ENCODE measurements around the gene PLXNA1. TPM values are rescaled to one million over a fixed set of nuclear protein-coding genes. Genes with fewer than 3 reads are reported as not detected.

PLXNA1 gene
- total RNA-seq, 1 donor from 2014 or later, result 24.0 TPM

GRCh38 chr3:126957776-126958637 is 24.9 kb upstream of the PLXNA1 start:
- intact Hi-C loops (cut with micrococcal nuclease), result no loop called here
- H3K4me3 Mint-ChIP-seq, result no peak overlapping the region
- no peaks in the 10 kb centered on the region for H3K36me3 Mint-ChIP-seq (ENCODE audit: low read depth)
- H3K4me1 Mint-ChIP-seq, result peaks cover 2% of the 10 kb centered on the region
- H3K27ac Mint-ChIP-seq, result no peak overlapping the region
- no peak for DNase-seq
- H3K27me3 Mint-ChIP-seq, result no peaks in the 10 kb centered on the region
- H3K9me3 Mint-ChIP-seq, result no peaks in the 10 kb centered on the region

- Mint-ChIP-seq H3K4me1 (peaks cover 2% of the 10 kb centered on the region), H3K9me3 (no peaks in the 10 kb centered on the region), H3K27me3 (no peaks in the 10 kb centered on the region), H3K27ac (no peak overlapping the region), H3K36me3 (ENCODE audit: low read depth) (no peaks in the 10 kb centered on the region), H3K4me3 (no peak overlapping the region)
- DNase-seq, result no peak
- intact Hi-C loops (cut with micrococcal nuclease), result no loop called here
Observed at GRCh38 chr3:126958638-126959085, 24.3 kb upstream of the PLXNA1 start.

GRCh38 chr3:126959136-126959920 is 23.6 kb upstream of the PLXNA1 start:
- Mint-ChIP-seq H3K9me3 (no peaks in the 10 kb centered on the region), H3K36me3 (ENCODE audit: low read depth) (no peaks in the 10 kb centered on the region), H3K4me1 (peaks cover 2% of the 10 kb centered on the region), H3K27me3 (no peaks in the 10 kb centered on the region), H3K4me3 (no peak overlapping the region), H3K27ac (no peak overlapping the region)
- intact Hi-C loops (cut with micrococcal nuclease), result no loop called here
- no peak for DNase-seq

- no peaks in the 10 kb centered on the region for H3K36me3 Mint-ChIP-seq (ENCODE audit: low read depth)
- intact Hi-C loops (cut with micrococcal nuclease), result no loop called here
- H3K27ac Mint-ChIP-seq, result no peak overlapping the region
- H3K4me3 Mint-ChIP-seq, result no peak overlapping the region
- DNase-seq, result no peak
- H3K4me1 Mint-ChIP-seq, result peaks cover 2% of the 10 kb centered on the region
- no peaks in the 10 kb centered on the region for H3K27me3 Mint-ChIP-seq
- H3K9me3 Mint-ChIP-seq, result no peaks in the 10 kb centered on the region
Observed at GRCh38 chr3:126959921-126960603, 22.9 kb upstream of the PLXNA1 start.

GRCh38 chr3:126960604-126960995 is 22.3 kb upstream of the PLXNA1 start:
- H3K4me1 Mint-ChIP-seq, result peaks cover 2% of the 10 kb centered on the region
- intact Hi-C loops (cut with micrococcal nuclease), result no loop called here
- no peak for DNase-seq
- no peaks in the 10 kb centered on the region for H3K27me3 Mint-ChIP-seq
- H3K36me3 Mint-ChIP-seq (ENCODE audit: low read depth), result no peaks in the 10 kb centered on the region
- H3K4me3 Mint-ChIP-seq, result no peak overlapping the region
- H3K27ac Mint-ChIP-seq, result no peak overlapping the region
- no peaks in the 10 kb centered on the region for H3K9me3 Mint-ChIP-seq

GRCh38 chr3:126961191-126961790 is 21.6 kb upstream of the PLXNA1 start:
- intact Hi-C loops (cut with micrococcal nuclease), result no loop called here
- Mint-ChIP-seq H3K27me3 (no peaks in the 10 kb centered on the region), H3K36me3 (ENCODE audit: low read depth) (no peaks in the 10 kb centered on the region), H3K9me3 (no peaks in the 10 kb centered on the region), H3K4me1 (peaks cover 1% of the 10 kb centered on the region), H3K27ac (no peak overlapping the region), H3K4me3 (no peak overlapping the region)
- no peak for DNase-seq

- H3K4me3 Mint-ChIP-seq, result no peak overlapping the region
- no peaks in the 10 kb centered on the region for H3K27me3 Mint-ChIP-seq
- no peaks in the 10 kb centered on the region for H3K9me3 Mint-ChIP-seq
- DNase-seq, result no peak
- no peaks in the 10 kb centered on the region for H3K36me3 Mint-ChIP-seq (ENCODE audit: low read depth)
- intact Hi-C loops (cut with micrococcal nuclease), result no loop called here
- no peak overlapping the region for H3K27ac Mint-ChIP-seq
- H3K4me1 Mint-ChIP-seq, result no peaks in the 10 kb centered on the region
Observed at GRCh38 chr3:126961791-126962461, 21.0 kb upstream of the PLXNA1 start.

GRCh38 chr3:126962756-126963155 is 20.2 kb upstream of the PLXNA1 start:
- intact Hi-C loops (cut with micrococcal nuclease), result no loop called here
- H3K4me1 Mint-ChIP-seq, result no peaks in the 10 kb centered on the region
- no peak overlapping the region for H3K27ac Mint-ChIP-seq
- H3K36me3 Mint-ChIP-seq (ENCODE audit: low read depth), result no peaks in the 10 kb centered on the region
- H3K9me3 Mint-ChIP-seq, result no peaks in the 10 kb centered on the region
- H3K4me3 Mint-ChIP-seq, result no peak overlapping the region
- no peaks in the 10 kb centered on the region for H3K27me3 Mint-ChIP-seq
- DNase-seq, result no peak

GRCh38 chr3:126963261-126964190 is 19.4 kb upstream of the PLXNA1 start:
- intact Hi-C loops (cut with micrococcal nuclease), result no loop called here
- Mint-ChIP-seq H3K9me3 (no peaks in the 10 kb centered on the region), H3K27me3 (no peaks in the 10 kb centered on the region), H3K27ac (no peak overlapping the region), H3K36me3 (ENCODE audit: low read depth) (no peaks in the 10 kb centered on the region), H3K4me1 (no peaks in the 10 kb centered on the region), H3K4me3 (no peak overlapping the region)
- DNase-seq, result no peak

- Mint-ChIP-seq H3K4me3 (no peak overlapping the region), H3K27ac (no peak overlapping the region), H3K27me3 (no peaks in the 10 kb centered on the region), H3K9me3 (no peaks in the 10 kb centered on the region), H3K4me1 (no peaks in the 10 kb centered on the region), H3K36me3 (ENCODE audit: low read depth) (no peaks in the 10 kb centered on the region)
- no peak for DNase-seq
- intact Hi-C loops (cut with micrococcal nuclease), result no loop called here
Observed at GRCh38 chr3:126964261-126964660, 18.7 kb upstream of the PLXNA1 start.

- intact Hi-C loops (cut with micrococcal nuclease), result no loop called here
- no peaks in the 10 kb centered on the region for H3K4me1 Mint-ChIP-seq
- no peaks in the 10 kb centered on the region for H3K9me3 Mint-ChIP-seq
- no peak overlapping the region for H3K27ac Mint-ChIP-seq
- H3K27me3 Mint-ChIP-seq, result no peaks in the 10 kb centered on the region
- no peak overlapping the region for H3K4me3 Mint-ChIP-seq
- H3K36me3 Mint-ChIP-seq (ENCODE audit: low read depth), result no peaks in the 10 kb centered on the region
- DNase-seq, result no peak
Observed at GRCh38 chr3:126964950-126965349, 18.0 kb upstream of the PLXNA1 start.

GRCh38 chr3:126965526-126966080 is 17.3 kb upstream of the PLXNA1 start:
- Mint-ChIP-seq H3K27me3 (peaks cover 3% of the 10 kb centered on the region), H3K36me3 (ENCODE audit: low read depth) (no peaks in the 10 kb centered on the region), H3K4me1 (no peaks in the 10 kb centered on the region), H3K9me3 (no peaks in the 10 kb centered on the region), H3K4me3 (no peak overlapping the region), H3K27ac (no peak overlapping the region)
- no peak for DNase-seq
- intact Hi-C loops (cut with micrococcal nuclease), result no loop called here

All from activated CD4-positive, alpha-beta T cell treated with anti-CD3 and anti-CD28 coated beads, Interleukin-2, amount 10 ng/mL, durations not matched to agents 24 days and 14 days (primary cell).